Epithelial cell of prostate (primary cell): ENCODE measurements around the gene OR51F1.
"Not testable (repeated sequence)": the region's sequence is repeated elsewhere in the genome, so short reads cannot be mapped to it uniquely, and the experiment has no call there.

Experiments
- DNase-seq: peaks from one replicate; pipeline ENCODE4 v3.0.0-alpha.2; 2011; ENCODE audit warnings: low read depth, low spot score
- H3K27ac ChIP-seq: fragments of 450-650 bp; 2 replicates; pipeline ENCODE4 v1.5.1; 2017; ENCODE audit warnings: mild to moderate bottlenecking

OR51F1 gene

GRCh38 chr11:4769838-4770237 is at the start of gene OR51F1:
Gene OR51F1, minus strand, starts transcription at chr11:4769938. Its CDS starts 0 bp downstream, at chr11:4769938.
- no peak within 1 kb of the TSS for H3K27ac ChIP-seq
- DNase-seq = no peak

- no peak for DNase-seq
- no peak overlapping the region for H3K27ac ChIP-seq
These were observed 39.5 kb upstream of the OR51F1 start for GRCh38 chr11:4809246-4809645.

GRCh38 chr11:4808476-4808875 is 38.7 kb upstream of the OR51F1 start:
- H3K27ac ChIP-seq = no peak overlapping the region
- no peak for DNase-seq

- no peak for DNase-seq
- no peak within 1 kb of the TSS for H3K27ac ChIP-seq
These were observed 34.5 kb upstream of the OR51F1 start, which contains the start of gene OR52R1 for GRCh38 chr11:4804280-4804679. Gene OR52R1, minus strand, starts transcription at chr11:4804380. Its CDS starts 0 bp downstream, at chr11:4804380.

GRCh38 chr11:4801316-4801715 is 31.6 kb upstream of the OR51F1 start:
- not testable (repeated sequence) for H3K27ac ChIP-seq, DNase-seq

- DNase-seq = no peak
- H3K27ac ChIP-seq = no peak overlapping the region
These were observed 28.9 kb upstream of the OR51F1 start for GRCh38 chr11:4798427-4799183.

GRCh38 chr11:4797206-4797605 is 27.5 kb upstream of the OR51F1 start:
- H3K27ac ChIP-seq = no peak overlapping the region
- no peak for DNase-seq

GRCh38 chr11:4782454-4782853 is 12.7 kb upstream of the OR51F1 start:
- no peak overlapping the region for H3K27ac ChIP-seq
- DNase-seq = no peak

GRCh38 chr11:4768094-4768493 is 1.6 kb downstream of the OR51F1 start:
- DNase-seq = no peak
- no peak overlapping the region for H3K27ac ChIP-seq

GRCh38 chr11:4766420-4767043 is 3.2 kb downstream of the OR51F1 start:
- no peak overlapping the region for H3K27ac ChIP-seq
- no peak for DNase-seq

- H3K27ac ChIP-seq = no peak overlapping the region
- no peak for DNase-seq
These were observed 6.6 kb downstream of the OR51F1 start for GRCh38 chr11:4763096-4763495.

GRCh38 chr11:4751201-4751600 is 18.5 kb downstream of the OR51F1 start:
- no peak for DNase-seq
- no peak overlapping the region for H3K27ac ChIP-seq

GRCh38 chr11:4748438-4748837 is 21.3 kb downstream of the OR51F1 start:
- no peak for DNase-seq
- H3K27ac ChIP-seq = no peak overlapping the region

GRCh38 chr11:4740735-4741134 is 29.0 kb downstream of the OR51F1 start:
- DNase-seq = no peak
- H3K27ac ChIP-seq = no peak overlapping the region

GRCh38 chr11:4727171-4727570 is 42.6 kb downstream of the OR51F1 start:
- DNase-seq = no peak
- no peak overlapping the region for H3K27ac ChIP-seq

GRCh38 chr11:4722616-4723534 is 46.9 kb downstream of the OR51F1 start:
- not testable (repeated sequence) for H3K27ac ChIP-seq, DNase-seq
